ENCODE results near the gene ZNF892. TPM values are rescaled to one million over a fixed set of nuclear protein-coding genes. Genes with fewer than 3 reads are reported as not detected.
A peak's percentile ranks its signal among the peaks of the same experiment; 100 is the strongest.

The ZNF892 gene
- total and polyA plus RNA-seq, 2 of the 13 experiments (the other 11 are each of a cell fraction or from before 2014, with no cell fraction given): not detected

DNA sequence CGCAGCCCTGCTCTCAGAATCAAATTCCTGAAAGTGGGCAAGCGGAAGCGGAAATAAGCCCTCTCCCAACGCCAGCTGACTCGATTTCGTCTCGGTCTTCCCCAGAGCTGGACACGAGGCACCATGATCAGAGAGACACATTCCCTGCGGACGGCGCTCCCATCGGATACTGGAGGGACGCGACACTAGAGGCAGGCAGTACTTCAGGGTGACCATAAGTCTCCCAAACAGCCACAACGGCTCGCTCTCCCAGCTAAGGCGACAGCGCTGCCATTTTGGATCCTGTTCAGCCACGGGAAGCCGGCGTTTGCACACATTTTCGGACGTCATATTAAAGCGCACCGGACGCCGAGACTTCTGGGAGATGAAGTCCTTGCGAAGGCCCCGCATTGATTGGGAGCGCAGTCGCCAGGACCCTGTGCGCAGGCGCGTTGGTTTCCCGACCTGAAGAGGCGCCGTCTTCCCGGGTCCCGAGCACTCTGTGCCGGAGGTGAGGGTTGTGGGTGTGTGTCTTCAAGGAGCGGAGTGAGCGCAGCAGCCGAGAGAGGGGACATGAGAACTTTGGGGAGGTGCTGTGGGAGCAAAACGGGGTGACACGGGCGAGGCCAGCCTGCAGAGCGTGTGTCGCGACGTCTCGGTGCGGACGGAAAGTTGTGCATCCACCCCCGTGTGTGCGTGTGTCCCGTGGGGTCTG is 41.8 kb upstream of the ZNF892 start, which contains the start of gene ZNF2 (continued):
- TF ChIP-seq, protein P1, sequence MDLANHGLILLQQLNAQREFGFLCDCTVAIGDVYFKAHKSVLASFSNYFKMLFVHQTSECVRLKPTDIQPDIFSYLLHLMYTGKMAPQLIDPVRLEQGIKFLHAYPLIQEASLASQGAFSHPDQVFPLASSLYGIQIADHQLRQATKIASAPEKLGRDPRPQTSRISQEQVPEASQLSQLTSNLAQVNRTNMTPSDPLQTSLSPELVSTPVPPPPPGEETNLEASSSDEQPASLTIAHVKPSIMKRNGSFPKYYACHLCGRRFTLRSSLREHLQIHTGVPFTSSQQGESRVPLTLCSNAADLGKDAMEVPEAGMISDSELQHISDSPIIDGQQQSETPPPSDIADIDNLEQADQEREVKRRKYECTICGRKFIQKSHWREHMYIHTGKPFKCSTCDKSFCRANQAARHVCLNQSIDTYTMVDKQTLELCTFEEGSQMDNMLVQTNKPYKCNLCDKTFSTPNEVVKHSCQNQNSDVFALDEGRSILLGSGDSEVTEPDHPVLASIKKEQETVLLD (CRISPR knock-in tag; IDR thresholded peaks at IDR 0.05; ENCODE audit: low read depth): peak; percentile 54; the same call in 1 of the 2 replicates
- TF ChIP-seq CEBPG (CRISPR knock-in tag; IDR thresholded peaks at IDR 0.05) (peak; percentile 11; the same call in 1 of the 2 replicates), GZF1 (CRISPR knock-in tag; IDR thresholded peaks at IDR 0.05) (peak; percentile 90; the same call in 1 of the 2 replicates), STAT5B (CRISPR knock-in tag; IDR thresholded peaks at IDR 0.05) (no peak; the same call in 1 of the 2 replicates), ZNF282 (IDR thresholded peaks at IDR 0.05; ENCODE audit: partially characterized antibody) (no peak), ZNF263 (CRISPR knock-in tag; IDR thresholded peaks at IDR 0.05) (0 out of 2 replicates have a peak, but pooled peaks have one; percentile 37), ZNF713 (CRISPR knock-in tag; IDR thresholded peaks at IDR 0.05) (0 out of 2 replicates have a peak, but pooled peaks have one; percentile 42), ZNF124 (CRISPR knock-in tag; IDR thresholded peaks at IDR 0.05) (peak; percentile 73; the same call in 1 of the 2 replicates), ATF7-NPFF (CRISPR knock-in tag; IDR thresholded peaks at IDR 0.05; ENCODE audit: low read depth) (peak; percentile 72), KDM3A (CRISPR knock-in tag; IDR thresholded peaks at IDR 0.05; ENCODE audit: low read depth) (peak; percentile 96; the same call in 1 of the 2 replicates), ZNF878 (CRISPR knock-in tag; IDR thresholded peaks at IDR 0.05) (no peak; the same call in 1 of the 2 replicates), MAF1 (CRISPR knock-in tag; IDR thresholded peaks at IDR 0.05; ENCODE audit: borderline replicate concordance) (no peak; the same call in 1 of the 2 replicates), RFXANK (CRISPR knock-in tag; IDR thresholded peaks at IDR 0.05) (peak; percentile 62; the same call in 1 of the 2 replicates), CHCHD3 (CRISPR knock-in tag; IDR thresholded peaks at IDR 0.05) (no peak), ZNF101 (CRISPR knock-in tag; IDR thresholded peaks at IDR 0.05; ENCODE audit: borderline replicate concordance, low read depth) (no peak), KLF16 (CRISPR knock-in tag; IDR thresholded peaks at IDR 0.05) (peak in 1 of 2 experiments; percentile 93; a peak in 2 of 4 replicates), ZNF34 (CRISPR knock-in tag; IDR thresholded peaks at IDR 0.05; ENCODE audit: borderline replicate concordance) (no peak), PCBP2 (optimal IDR thresholded peaks at IDR 0.05; ENCODE audit: low read depth, low read length, poor library complexity, severe bottlenecking) (no peak), SALL2 (CRISPR knock-in tag; IDR thresholded peaks at IDR 0.05) (peak; percentile 78; the same call in 1 of the 2 replicates), ZNF460 (CRISPR knock-in tag; IDR thresholded peaks at IDR 0.05; ENCODE audit: borderline replicate concordance) (no peak), ARHGAP35 (CRISPR knock-in tag; IDR thresholded peaks at IDR 0.05; ENCODE audit: borderline replicate concordance) (no peak; the same call in 1 of the 2 replicates), ZNF317 (CRISPR knock-in tag; IDR thresholded peaks at IDR 0.05) (peak; percentile 85)
- TF ChIP-seq, protein P2, sequence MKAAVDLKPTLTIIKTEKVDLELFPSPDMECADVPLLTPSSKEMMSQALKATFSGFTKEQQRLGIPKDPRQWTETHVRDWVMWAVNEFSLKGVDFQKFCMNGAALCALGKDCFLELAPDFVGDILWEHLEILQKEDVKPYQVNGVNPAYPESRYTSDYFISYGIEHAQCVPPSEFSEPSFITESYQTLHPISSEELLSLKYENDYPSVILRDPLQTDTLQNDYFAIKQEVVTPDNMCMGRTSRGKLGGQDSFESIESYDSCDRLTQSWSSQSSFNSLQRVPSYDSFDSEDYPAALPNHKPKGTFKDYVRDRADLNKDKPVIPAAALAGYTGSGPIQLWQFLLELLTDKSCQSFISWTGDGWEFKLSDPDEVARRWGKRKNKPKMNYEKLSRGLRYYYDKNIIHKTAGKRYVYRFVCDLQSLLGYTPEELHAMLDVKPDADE (CRISPR knock-in tag; IDR thresholded peaks at IDR 0.05): no peak
- TF ChIP-seq, protein P3, sequence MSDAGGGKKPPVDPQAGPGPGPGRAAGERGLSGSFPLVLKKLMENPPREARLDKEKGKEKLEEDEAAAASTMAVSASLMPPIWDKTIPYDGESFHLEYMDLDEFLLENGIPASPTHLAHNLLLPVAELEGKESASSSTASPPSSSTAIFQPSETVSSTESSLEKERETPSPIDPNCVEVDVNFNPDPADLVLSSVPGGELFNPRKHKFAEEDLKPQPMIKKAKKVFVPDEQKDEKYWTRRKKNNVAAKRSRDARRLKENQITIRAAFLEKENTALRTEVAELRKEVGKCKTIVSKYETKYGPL (CRISPR knock-in tag; IDR thresholded peaks at IDR 0.05): peak; percentile 50; the same call in 1 of the 2 replicates
- TF ChIP-seq, protein P4, sequence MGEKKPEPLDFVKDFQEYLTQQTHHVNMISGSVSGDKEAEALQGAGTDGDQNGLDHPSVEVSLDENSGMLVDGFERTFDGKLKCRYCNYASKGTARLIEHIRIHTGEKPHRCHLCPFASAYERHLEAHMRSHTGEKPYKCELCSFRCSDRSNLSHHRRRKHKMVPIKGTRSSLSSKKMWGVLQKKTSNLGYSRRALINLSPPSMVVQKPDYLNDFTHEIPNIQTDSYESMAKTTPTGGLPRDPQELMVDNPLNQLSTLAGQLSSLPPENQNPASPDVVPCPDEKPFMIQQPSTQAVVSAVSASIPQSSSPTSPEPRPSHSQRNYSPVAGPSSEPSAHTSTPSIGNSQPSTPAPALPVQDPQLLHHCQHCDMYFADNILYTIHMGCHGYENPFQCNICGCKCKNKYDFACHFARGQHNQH (CRISPR knock-in tag; IDR thresholded peaks at IDR 0.05): peak; percentile 91
